ENCODE results near the gene ZBTB16.
"Not testable (repeated sequence)": the region's sequence is repeated elsewhere in the genome, so short reads cannot be mapped to it uniquely, and the experiment has no call there.

ZBTB16 gene

GRCh38 chr11:114042234-114042633 is 17.3 kb upstream of the ZBTB16 start:
- no peak for DNase-seq (ENCODE audit: low read depth)

- DNase-seq (ENCODE audit: low read depth): no peak
Observed at GRCh38 chr11:114044042-114044871, 15.3 kb upstream of the ZBTB16 start.

- DNase-seq (ENCODE audit: low read depth): no peak
Observed at GRCh38 chr11:114047327-114047726, 12.2 kb upstream of the ZBTB16 start.

GRCh38 chr11:114049050-114049449 is 10.5 kb upstream of the ZBTB16 start:
- DNase-seq (ENCODE audit: low read depth): no peak

DNA sequence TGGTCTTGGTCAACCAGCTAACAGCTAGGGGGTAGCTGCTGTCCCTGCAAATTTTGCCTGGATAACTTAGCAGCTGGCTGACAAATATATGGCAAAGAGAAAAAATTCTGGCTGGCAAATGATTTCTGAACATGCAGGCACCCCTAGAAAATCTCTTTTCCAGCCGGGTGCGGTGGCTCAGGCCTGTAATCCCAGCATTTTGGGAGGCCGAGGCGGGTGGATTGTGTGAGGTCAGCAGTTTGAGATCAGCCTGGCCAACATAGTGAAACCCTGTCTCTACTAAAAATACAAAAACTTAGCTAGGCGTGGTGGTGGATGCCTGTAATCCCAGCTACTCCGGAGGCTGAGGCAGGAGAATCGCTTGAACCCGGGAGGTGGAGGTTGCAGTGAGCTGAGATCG is 9.7 kb upstream of the ZBTB16 start:
- not testable (repeated sequence) for DNase-seq (ENCODE audit: low read depth)

- DNase-seq (ENCODE audit: low read depth): no peak
Observed at GRCh38 chr11:114050258-114050927, 9.1 kb upstream of the ZBTB16 start.

GRCh38 chr11:114051558-114051957 is 8.0 kb upstream of the ZBTB16 start:
- no peak for DNase-seq (ENCODE audit: low read depth)

- no peak for DNase-seq (ENCODE audit: low read depth)
Observed at GRCh38 chr11:114052160-114052559, 7.4 kb upstream of the ZBTB16 start.

GRCh38 chr11:114053406-114053805 is 6.1 kb upstream of the ZBTB16 start:
- DNase-seq (ENCODE audit: low read depth): no peak

DNA sequence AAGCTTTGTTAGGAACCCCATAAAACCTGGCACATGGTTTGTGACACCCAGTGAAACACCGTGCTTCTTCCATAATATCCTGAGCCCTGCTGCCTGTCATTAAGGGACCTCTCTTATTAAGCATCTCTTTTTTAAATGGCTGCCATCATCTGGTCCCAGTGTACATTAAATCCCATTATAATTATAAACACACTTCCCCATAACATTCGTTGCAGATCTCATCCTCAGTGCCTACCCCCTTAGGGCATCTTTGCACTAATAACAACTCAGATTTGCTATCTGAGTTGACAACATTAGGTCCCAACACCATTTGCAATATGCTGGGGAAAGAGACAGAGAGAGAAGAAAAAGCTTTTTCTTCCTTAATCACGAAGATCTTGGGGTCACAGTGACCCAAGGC is 4.7 kb upstream of the ZBTB16 start:
- DNase-seq (ENCODE audit: low read depth): no peak

- no peak for DNase-seq (ENCODE audit: low read depth)
Observed at GRCh38 chr11:114056409-114056808, 3.1 kb upstream of the ZBTB16 start.

GRCh38 chr11:114057147-114057546 is 2.4 kb upstream of the ZBTB16 start:
- no peak for DNase-seq (ENCODE audit: low read depth)

- DNase-seq (ENCODE audit: low read depth): no peak
Observed at GRCh38 chr11:114057605-114058004, 1.9 kb upstream of the ZBTB16 start.

- DNase-seq (ENCODE audit: low read depth): no peak
Observed at GRCh38 chr11:114058026-114058706, 1.3 kb upstream of the ZBTB16 start.

DNA sequence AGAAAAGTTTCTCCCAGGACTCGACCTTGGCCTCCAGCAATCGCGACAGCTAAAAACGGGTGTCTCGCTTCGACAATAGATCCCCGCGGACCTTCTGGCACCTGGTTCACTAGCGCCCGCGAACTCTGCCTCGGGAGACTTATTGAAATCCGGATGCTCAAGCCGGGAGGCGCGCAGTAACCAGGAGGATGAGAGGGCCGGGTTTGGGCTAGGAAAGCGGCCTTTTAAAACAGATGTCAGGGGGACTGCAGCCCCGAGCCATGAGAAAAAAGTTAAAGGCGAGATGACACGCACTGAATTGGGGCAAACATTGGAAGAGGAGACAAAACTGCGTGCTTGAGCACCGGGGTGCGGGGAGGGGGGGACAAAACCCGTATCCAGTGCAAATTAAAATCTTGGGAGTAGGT is 637 bp upstream of the ZBTB16 start:
- DNase-seq (ENCODE audit: low read depth): no peak

DNA sequence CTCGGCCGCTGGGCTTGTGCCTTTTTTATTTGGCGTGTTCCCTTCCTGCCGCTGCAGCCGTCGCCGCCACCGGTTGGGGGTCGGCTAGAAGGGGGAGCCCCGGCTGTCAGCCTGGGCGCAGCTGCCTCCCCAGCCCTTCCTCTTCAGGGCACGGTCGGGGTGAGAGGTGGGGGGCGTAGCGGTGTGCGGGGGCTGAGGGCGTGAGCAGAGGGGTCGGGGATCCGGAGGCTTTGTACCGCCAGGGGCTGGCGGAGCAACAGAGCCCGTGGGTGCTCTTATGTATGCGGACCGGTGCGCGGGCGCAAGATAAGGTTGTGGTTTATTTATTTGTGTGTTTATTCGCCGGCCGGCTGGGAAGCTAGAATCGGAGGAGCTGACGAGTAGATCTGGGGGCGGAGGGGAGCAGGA is 477 bp downstream of the ZBTB16 start:
- DNase-seq (ENCODE audit: low read depth): no peak

- DNase-seq (ENCODE audit: low read depth): no peak
Observed at GRCh38 chr11:114060392-114061047, 1.0 kb downstream of the ZBTB16 start.

GRCh38 chr11:114061048-114061680 is 1.7 kb downstream of the ZBTB16 start:
- DNase-seq (ENCODE audit: low read depth): no peak

GRCh38 chr11:114061681-114062049 is 2.2 kb downstream of the ZBTB16 start:
- no peak for DNase-seq (ENCODE audit: low read depth)

DNA sequence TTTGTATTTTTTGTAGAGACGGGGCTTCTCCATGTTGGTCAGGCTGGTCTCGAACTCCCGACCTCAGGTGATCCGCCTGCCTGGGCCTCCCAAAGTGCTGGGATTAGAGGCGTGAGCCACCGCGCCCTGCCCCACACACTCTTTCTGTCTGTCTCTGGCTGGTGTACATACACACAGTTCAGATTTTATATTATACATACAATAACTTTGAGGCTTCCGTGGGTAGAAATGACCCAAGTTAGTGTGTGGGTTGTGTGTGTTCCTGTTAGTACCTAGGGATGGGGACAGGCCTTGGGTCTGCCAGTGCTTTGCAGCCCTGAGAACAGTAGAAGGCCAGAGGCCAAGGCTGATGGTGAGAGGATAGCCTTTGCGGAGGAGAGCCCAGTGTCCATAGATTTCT is 2.8 kb downstream of the ZBTB16 start:
- no peak for DNase-seq (ENCODE audit: low read depth)

- DNase-seq (ENCODE audit: low read depth): no peak
Observed at GRCh38 chr11:114063149-114063828, 3.8 kb downstream of the ZBTB16 start.

DNA sequence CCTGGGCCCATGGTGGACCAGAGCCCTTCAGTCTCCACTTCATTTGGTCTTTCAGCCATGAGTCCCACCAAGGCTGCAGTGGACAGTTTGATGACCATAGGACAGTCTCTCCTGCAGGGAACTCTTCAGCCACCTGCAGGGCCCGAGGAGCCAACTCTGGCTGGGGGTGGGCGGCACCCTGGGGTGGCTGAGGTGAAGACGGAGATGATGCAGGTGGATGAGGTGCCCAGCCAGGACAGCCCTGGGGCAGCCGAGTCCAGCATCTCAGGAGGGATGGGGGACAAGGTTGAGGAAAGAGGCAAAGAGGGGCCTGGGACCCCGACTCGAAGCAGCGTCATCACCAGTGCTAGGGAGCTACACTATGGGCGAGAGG is 4.3 kb downstream of the ZBTB16 start:
- DNase-seq (ENCODE audit: low read depth): no peak
